HG03108 (cell line): ENCODE data around the gene PRDM10.
"Not testable (repeated sequence)": the region's sequence is repeated elsewhere in the genome, so short reads cannot be mapped to it uniquely, and the experiment has no call there.

Experiments used
- ATAC-seq: cut with Tn5 transposase; IDR thresholded peaks from one replicate; pipeline ENCODE4 v1.9.1; 2021; ENCODE audit warnings: moderate library complexity; ENCODE audit not compliant: unreplicated experiment

PRDM10 gene

DNA sequence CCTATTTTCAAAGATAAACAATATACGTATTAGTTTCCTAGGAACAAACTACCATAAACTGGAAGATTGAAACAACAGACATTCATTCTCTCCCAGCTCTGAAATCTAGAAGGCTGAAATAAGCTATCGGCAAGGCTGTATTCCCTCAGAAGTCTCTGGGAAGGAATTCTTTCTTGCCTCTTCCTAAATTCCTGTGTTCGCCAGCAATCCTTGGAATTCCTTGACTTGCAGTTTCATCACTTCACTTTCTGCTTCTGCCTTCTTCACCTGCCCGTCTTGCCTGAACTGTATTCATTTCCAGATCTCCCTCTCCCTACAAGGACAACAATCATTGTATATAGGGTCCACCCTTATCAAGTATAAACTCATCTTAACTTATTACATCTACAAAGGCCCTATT, 17.7 kb upstream of the PRDM10 start:
- ATAC-seq = no peak

DNA sequence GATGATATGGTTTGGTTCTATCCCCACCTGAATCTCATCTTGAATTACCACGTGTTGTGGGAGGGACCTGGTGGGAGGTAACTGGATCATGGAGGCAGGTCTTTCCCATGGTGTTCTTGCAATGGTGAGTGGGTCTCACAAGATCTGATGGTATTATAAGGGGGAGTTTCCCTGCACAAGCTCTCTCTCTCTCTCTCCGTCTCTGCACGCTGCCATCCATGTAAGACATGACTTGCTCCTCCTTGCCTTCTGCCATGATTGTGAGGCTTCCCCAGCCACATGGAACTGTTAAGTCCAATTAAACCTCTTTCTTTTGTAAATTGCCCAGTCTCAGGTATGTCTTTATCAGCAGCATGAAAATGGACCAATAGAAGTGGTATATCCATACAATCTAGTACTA, 13.2 kb upstream of the PRDM10 start:
- ATAC-seq = not testable (repeated sequence)

- no peak for ATAC-seq
Measured at GRCh38 chr11:130008326-130008725, 5.7 kb upstream of the PRDM10 start.

GRCh38 chr11:130006929-130007328, 4.3 kb upstream of the PRDM10 start:
- no peak for ATAC-seq

DNA sequence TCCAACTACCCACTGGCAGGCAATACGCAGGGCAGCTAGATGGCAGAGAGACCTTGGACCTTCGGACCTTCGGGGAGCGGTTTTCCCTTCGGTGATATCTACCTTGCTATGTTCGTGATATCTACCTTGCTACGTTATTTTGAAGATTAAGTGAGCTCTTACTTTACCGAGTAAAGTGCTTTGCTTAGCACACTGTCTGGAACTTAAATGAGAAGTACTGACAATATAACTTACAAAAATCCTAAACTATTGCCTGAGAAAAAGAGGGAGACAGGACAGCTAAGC, 1.0 kb upstream of the PRDM10 start:
- ATAC-seq = peak; percentile 11

DNA sequence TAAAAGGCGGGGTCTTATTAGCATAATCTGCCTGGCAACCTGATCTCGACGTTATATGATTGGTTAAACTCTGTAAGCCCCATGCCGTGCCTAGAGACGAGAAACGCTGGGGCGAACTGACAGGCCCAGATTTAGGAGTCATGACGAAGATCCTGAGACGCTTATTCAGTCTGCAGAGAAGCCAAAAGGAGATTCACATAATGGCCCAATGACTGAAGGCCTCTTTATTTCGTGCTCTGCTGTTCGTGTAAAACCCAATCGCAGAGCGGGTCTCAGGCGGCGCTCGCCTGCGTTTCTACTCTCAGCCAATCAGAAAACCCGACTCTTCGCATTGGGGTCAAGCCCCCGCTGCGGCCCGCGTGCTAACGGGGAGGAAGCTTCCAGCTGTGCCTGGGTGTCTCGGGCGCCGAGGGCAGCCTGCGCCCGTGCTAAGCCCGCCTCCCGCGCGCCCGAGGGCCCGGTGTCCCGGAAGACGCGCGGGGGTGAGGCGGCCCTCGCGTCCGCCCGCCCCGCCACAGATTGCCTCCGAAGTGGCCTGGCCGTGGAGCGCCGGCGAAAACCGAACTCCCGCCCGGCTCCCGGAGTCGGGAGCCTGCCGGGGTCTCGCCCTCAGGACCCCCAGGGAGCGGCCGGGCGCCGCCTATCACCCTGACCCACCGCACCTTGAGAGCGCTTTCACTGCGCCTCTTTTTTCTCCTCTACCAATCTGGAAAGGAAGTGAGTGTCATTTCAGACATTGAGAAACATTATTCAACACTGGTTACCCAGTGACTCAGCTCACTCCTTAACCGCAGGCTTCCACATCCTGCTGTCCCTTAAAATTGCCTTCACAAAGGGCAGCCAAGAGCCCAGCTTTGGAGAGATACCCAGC, 446 bp upstream of the PRDM10 start:
- ATAC-seq = peak; percentile 72

DNA sequence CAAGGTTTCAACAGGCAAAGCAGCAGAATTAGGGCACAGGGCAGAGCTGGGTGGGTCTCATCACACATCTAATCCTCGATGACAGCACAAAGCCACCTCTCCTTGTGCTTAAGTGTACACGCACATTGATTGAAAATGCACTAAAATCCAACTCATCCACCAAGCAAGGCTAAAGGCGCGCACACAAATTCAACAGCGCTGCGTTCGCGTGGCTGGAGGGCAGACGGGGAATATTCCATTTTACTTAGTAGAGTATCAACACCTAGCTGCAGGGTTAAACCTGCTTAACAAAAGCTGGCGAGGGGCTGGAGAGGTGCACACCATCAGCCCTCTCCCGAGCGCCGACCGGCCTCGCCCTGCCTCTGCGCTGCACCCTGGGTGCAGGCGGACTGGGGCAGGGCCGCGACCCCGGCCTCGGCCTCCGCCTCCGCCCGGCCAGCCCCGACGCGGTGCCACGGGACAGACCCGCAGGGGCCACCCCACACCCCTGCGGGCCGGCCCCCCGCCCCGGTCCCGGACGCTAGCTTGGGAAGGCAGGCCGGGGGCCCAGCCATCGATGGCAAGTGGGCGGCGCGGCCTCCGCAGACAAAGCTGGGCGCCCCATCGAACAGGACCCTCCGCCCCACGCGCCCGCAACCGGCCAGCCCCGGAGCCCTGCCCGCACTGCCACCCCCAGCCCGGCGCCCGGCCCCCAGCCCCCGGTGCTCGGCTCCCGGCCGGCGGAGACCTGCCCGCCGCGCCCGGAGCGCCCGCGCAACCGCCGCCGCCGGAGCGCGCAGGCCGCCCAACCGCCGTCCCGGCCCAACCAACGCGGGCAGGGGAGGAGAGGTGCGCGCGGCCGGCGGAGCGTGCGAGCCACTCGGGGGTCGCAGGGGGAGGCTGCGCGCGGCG, 929 bp downstream of the PRDM10 start:
- peak; percentile 26 for ATAC-seq

- ATAC-seq = no peak
Measured at GRCh38 chr11:130000552-130001176, 2.0 kb downstream of the PRDM10 start.

DNA sequence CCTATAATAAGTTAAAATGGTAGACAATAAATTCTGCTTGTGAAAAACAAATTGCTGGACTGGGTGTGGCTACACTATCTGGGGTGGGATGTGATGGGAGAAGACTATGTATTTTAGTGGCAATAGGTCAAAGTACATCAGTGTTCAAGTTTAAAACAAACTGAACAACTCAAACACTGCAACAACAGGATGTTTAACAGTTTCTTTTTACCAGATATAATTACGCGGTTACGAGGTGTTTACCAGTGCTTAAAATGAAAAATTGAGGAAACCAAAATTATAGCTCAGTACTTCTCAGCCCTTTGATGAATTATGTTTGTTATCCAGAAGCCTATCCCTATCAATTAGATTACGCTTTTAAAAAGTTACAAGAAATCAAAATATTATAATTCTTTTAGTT, 3.2 kb downstream of the PRDM10 start:
- ATAC-seq = no peak

GRCh38 chr11:129998905-129999304, 3.7 kb downstream of the PRDM10 start:
- no peak for ATAC-seq

DNA sequence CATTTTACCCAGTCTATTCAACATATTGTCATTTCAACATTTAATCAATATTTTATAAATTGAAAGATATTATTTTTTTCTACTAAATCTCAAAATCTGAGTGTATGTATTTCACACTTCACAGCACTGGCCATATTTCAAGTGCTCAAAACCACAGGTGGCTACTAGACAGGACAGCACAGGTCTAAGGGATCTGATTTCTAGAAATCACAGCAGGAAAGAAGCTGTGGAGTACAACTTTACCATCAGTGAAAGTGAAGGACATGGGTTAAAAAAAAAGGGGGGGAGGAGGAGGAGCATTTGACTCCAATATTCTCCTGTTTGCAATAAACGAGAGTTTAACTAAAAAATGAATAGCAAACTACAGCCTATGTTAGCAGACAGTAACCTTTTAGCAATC, 4.5 kb downstream of the PRDM10 start:
- ATAC-seq = no peak

GRCh38 chr11:129997513-129997912, 5.1 kb downstream of the PRDM10 start:
- no peak for ATAC-seq

DNA sequence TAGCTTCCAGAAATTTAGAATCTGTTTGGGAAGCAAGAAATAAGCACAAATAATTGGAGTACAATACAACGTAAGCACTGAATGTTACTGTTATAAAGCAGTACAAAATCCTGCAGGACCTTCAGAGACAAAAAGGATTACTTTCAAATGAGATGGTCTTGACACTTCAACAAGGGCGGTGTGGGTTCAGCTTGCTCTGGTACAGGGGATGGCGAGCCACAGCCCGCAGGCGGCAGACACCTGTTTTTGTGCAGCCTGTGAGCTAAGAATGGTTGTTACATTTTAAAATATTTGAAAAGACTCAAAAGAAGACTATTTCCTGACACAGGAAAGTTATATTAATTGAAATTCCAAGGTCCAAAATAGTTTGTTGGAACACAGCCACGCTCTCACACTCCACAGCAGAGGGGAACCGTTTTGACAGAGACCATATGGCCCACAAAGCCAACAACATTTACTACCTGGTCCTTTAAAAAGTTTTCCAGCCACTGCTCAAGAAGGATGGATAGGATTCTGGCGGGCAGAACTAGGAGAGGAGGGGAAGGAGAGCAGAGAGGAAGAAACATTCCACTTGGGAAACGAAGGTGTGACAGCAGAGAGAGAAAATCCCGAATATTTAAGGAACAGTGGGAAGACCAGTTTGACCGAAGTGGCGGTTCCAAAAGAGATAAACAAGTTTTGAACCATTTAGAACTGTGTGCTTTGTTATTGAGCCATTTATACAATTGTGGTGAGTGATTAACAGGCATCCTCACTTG, 6.3 kb downstream of the PRDM10 start:
- no peak for ATAC-seq

DNA sequence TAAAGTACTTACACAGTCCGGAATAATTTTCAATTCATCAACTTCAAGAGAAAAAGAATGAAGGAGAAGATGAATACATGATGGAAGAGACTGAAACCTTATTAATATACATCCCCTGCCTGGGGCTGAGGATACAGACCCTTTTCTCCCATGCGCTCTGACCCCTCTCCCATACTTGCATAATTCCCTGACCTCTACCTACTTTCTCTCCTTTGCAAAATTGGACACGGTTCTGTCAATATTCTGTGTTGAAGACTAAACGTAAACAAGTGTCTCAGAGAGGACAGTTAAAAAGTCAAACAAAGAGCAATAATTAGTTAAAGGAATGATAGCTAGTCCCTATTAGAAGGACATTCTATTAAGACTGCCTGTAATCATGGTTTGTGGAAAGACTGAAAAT, 7.5 kb downstream of the PRDM10 start:
- ATAC-seq = no peak

GRCh38 chr11:129992161-129992944, 10.3 kb downstream of the PRDM10 start:
- peak; percentile 57 for ATAC-seq

DNA sequence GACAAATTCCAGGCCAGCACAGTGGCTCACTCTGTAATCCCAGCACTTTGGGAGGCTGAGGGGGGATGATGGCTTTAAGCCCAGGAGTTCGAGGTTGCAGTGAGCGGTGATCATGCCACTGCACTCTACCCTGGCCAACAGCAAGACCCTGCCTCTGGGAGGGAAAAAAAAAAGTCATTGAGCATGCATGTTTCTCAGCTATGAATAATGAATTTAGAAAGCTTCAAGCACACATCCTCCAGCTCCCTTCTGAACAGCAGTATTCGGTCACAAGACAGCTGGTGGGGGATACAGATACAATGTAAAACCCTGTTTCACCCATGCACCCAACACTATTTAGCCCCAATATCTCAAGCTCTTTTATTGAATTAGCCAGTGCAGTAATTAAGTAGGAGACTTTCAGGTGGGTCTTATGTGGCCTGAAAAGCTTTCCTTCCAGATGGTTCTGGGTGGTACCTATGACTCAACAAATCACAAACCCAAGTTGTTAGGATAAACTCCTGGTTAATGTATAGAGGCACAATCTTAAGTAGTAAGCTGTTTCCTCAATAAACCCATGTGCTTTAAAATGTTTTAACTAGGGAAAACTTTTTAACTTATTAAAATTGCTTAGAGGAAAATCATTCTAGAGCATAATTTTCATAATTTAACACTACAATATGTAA, 13.4 kb downstream of the PRDM10 start:
- no peak for ATAC-seq

DNA sequence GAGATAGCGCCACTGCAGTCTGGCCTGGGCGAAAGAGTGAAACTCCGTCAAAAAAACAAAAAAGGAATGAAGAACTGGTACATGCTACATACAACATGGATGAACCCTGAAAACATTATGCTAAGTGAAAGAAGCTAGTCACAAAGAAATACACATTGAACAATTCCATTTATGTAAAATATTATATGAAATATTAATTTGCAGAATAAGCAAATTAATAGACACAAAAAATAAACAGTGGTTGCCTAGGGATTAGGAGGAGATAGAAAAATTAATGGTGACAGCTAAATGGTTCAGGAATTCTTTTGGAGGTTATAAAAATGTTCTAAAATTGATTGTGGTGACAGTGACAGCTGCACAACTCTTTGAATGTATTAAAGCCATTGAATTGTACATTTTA, 14.7 kb downstream of the PRDM10 start:
- no peak for ATAC-seq

DNA sequence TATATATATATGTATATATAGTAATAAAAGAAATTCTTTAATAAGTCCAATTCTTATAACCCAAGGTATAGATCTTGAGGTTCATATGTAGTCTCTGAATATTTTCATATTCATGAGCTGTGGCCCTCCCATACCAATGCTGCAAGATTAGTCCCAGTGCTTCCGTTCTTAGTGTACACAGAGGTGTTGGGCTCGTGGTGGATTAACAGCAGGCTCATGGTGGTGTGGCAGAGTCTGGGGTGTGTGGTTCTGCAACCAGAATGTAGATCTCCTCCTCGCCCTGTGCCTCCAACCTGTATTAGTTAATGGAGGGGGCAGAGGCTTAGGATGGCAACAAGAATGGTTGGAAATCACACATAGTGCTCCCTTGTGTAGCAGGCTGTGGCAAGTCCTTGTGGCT, 16.8 kb downstream of the PRDM10 start:
- ATAC-seq = no peak

- ATAC-seq = no peak
Measured at GRCh38 chr11:129980086-129980485, 22.5 kb downstream of the PRDM10 start.
